H9 (cell line): Measurements from ENCODE around the gene NRXN3. TPM values are rescaled to one million over a fixed set of nuclear protein-coding genes. Genes with fewer than 3 reads are reported as not detected.

ENCODE experiments used
- DNase-seq: peaks from one replicate; pipeline ENCODE4 v3.0.0-alpha.2; 2017
- H2AFZ ChIP-seq: one replicate; pipeline ENCODE4 v1.6.1; 2013; ENCODE audit warnings: mild to moderate bottlenecking, low read length, control low read depth, moderate library complexity
- H2AK5ac ChIP-seq: 2 replicates; pipeline ENCODE4 v1.6.1; 2013; ENCODE audit warnings: low read length, control low read depth, mixed read lengths; ENCODE audit not compliant: insufficient read length
- H2BK120ac ChIP-seq: one replicate; pipeline ENCODE4 v1.6.1; 2013; ENCODE audit warnings: low read depth, mild to moderate bottlenecking, low read length, control low read depth, inconsistent platforms; ENCODE audit not compliant: poor library complexity, severe bottlenecking
- H2BK12ac ChIP-seq: 2 replicates; pipeline ENCODE4 v1.6.1; 2013; ENCODE audit warnings: low read length, control low read depth, mixed read lengths, low read depth; ENCODE audit not compliant: insufficient read length
- H2BK15ac ChIP-seq: 2 replicates; pipeline ENCODE4 v1.6.1; 2013; ENCODE audit warnings: low read depth, low read length, control low read depth
- H2BK20ac ChIP-seq: one replicate; pipeline ENCODE4 v1.6.1; 2013; ENCODE audit warnings: low read depth, mild to moderate bottlenecking, low read length, control low read depth, inconsistent platforms; ENCODE audit not compliant: poor library complexity, severe bottlenecking
- H2BK5ac ChIP-seq: 2 replicates; pipeline ENCODE4 v1.6.1; 2013; ENCODE audit warnings: low read length, control low read depth, mixed read lengths; ENCODE audit not compliant: insufficient read length
- H3K14ac ChIP-seq: 2 replicates; pipeline ENCODE4 v1.6.1; 2013; ENCODE audit warnings: low read length, control low read depth; ENCODE audit not compliant: insufficient read depth
- H3K18ac ChIP-seq: 2 replicates; pipeline ENCODE4 v1.6.1; 2013; ENCODE audit warnings: low read depth, mild to moderate bottlenecking, mixed read lengths, low read length, control low read depth; ENCODE audit not compliant: insufficient read length
- H3K23ac ChIP-seq: 2 replicates; pipeline ENCODE4 v1.6.1; 2013; ENCODE audit warnings: low read length, control low read depth, mixed read lengths, low read depth; ENCODE audit not compliant: insufficient read length
- H3K23me2 ChIP-seq: 2 replicates; pipeline ENCODE4 v1.6.1; 2013; ENCODE audit warnings: low read depth, mild to moderate bottlenecking, mixed read lengths, low read length, control low read depth; ENCODE audit not compliant: insufficient read length, poor library complexity, severe bottlenecking
- H3K27ac ChIP-seq: 2 replicates; pipeline ENCODE4 v1.5.1; 2013; ENCODE audit warnings: low read length, control low read depth, mixed read lengths, low read depth; ENCODE audit not compliant: insufficient read length
- H3K27me3 ChIP-seq: 2 replicates; pipeline ENCODE4 v1.6.1; 2013; ENCODE audit warnings: low read length, control low read depth, inconsistent platforms; ENCODE audit not compliant: insufficient read depth
- H3K4ac ChIP-seq: 2 replicates; pipeline ENCODE4 v1.6.1; 2013; ENCODE audit warnings: low read depth, mild to moderate bottlenecking, control low read depth, inconsistent platforms, low read length, moderate library complexity
- H3K4me1 ChIP-seq: 2 replicates; pipeline ENCODE4 v1.6.1; 2013; ENCODE audit warnings: low read length, control low read depth, inconsistent platforms; ENCODE audit not compliant: insufficient read depth
- H3K4me2 ChIP-seq: 2 replicates; pipeline ENCODE4 v1.6.1; 2013; ENCODE audit warnings: low read length, control low read depth, mixed read lengths; ENCODE audit not compliant: insufficient read length, insufficient read depth
- H3K56ac ChIP-seq: 2 replicates; pipeline ENCODE4 v1.6.1; 2013; ENCODE audit warnings: low read depth, mild to moderate bottlenecking, mixed read lengths, low read length, control low read depth; ENCODE audit not compliant: insufficient read length
- H3K79me1 ChIP-seq: 2 replicates; pipeline ENCODE4 v1.6.1; 2013; ENCODE audit warnings: low read depth, mild to moderate bottlenecking, moderate library complexity, low read length, control low read depth, inconsistent platforms; ENCODE audit not compliant: insufficient read depth, poor library complexity, severe bottlenecking
- H3K79me2 ChIP-seq: 2 replicates; pipeline ENCODE4 v1.6.1; 2013; ENCODE audit warnings: low read length, control low read depth, inconsistent platforms; ENCODE audit not compliant: insufficient read depth
- H3K9ac ChIP-seq: 2 replicates; pipeline ENCODE4 v1.6.1; 2013; ENCODE audit warnings: low read length, control low read depth, mixed read lengths; ENCODE audit not compliant: insufficient read length; ENCODE audit errors: extremely low read depth
- H3K9me3 ChIP-seq: one replicate; pipeline ENCODE4 v1.6.1; 2013; ENCODE audit warnings: low read depth, low read length, inconsistent platforms; ENCODE audit not compliant: control insufficient read depth
- H3T11ph ChIP-seq: one replicate; pipeline ENCODE4 v1.6.1; 2013; ENCODE audit warnings: mild to moderate bottlenecking, low read length, control low read depth, inconsistent platforms
- H4K20me1 ChIP-seq: one replicate; pipeline ENCODE4 v1.6.1; 2013; ENCODE audit not compliant: control insufficient read depth, insufficient read length, insufficient read depth
- H4K5ac ChIP-seq: 2 replicates; pipeline ENCODE4 v1.6.1; 2013; ENCODE audit warnings: low read depth, mild to moderate bottlenecking, mixed read lengths, low read length, control low read depth; ENCODE audit not compliant: insufficient read length
- H4K8ac ChIP-seq: replicated peaks from 2 replicates; pipeline ENCODE4 v1.6.1; 2013; ENCODE audit warnings: low read length, control low read depth, mixed read lengths, low read depth; ENCODE audit not compliant: insufficient read length
- H4K91ac ChIP-seq: 2 replicates; pipeline ENCODE4 v1.6.1; 2013; ENCODE audit warnings: low read depth, mild to moderate bottlenecking, moderate library complexity, mixed read lengths, low read length, control low read depth; ENCODE audit not compliant: insufficient read length
- H3K27ac Mint-ChIP-seq, 3 experiments: 2 replicates in 2 of 3; 3 replicates in 1 of 3; pipeline ENCODE4 v1.8.0; 2020 to 2021; ENCODE audit warnings: mixed read lengths in 3 of 3, mild to moderate bottlenecking in 1 of 3, moderate library complexity in 1 of 3
- H3K27me3 Mint-ChIP-seq: 2 replicates; pipeline ENCODE4 v1.8.0; 2021; ENCODE audit warnings: low read depth, mild to moderate bottlenecking, moderate library complexity, mixed read lengths
- H3K36me3 Mint-ChIP-seq, 3 experiments: 2 replicates in 2 of 3; 3 replicates in 1 of 3; pipeline ENCODE4 v1.8.0; 2020 to 2021; ENCODE audit warnings: low read depth in 3 of 3, mixed read lengths in 3 of 3; ENCODE audit not compliant: insufficient read depth in 1 of 3
- H3K4me1 Mint-ChIP-seq, 2 experiments: 2 replicates each; pipeline ENCODE4 v1.8.0; 2020; ENCODE audit warnings: mixed read lengths in 2 of 2
- H3K4me3 Mint-ChIP-seq, 2 experiments: 2 replicates in 1 of 2; 3 replicates in 1 of 2; pipeline ENCODE4 v1.8.0; 2020 to 2021; ENCODE audit warnings: mild to moderate bottlenecking in 2 of 2, mixed read lengths in 2 of 2, moderate library complexity in 1 of 2
- H3K9me3 Mint-ChIP-seq, 2 experiments: 2 replicates in 1 of 2; 3 replicates in 1 of 2; pipeline ENCODE4 v1.8.0; 2020; ENCODE audit warnings: mild to moderate bottlenecking in 2 of 2, mixed read lengths in 2 of 2, moderate library complexity in 1 of 2
- WGBS: extraction: QIAGEN DNeasy Blood & Tissue Kit; methylation state at CpG from one replicate; pipeline ENCODE4 v1.1.7; 2013; ENCODE audit warnings: missing lambda C conversion rate, low lambda C conversion rate, mixed read lengths; ENCODE audit not compliant: insufficient read length; ENCODE audit errors: extremely low coverage; 5-methylcytosine and 5-hydroxymethylcytosine counted together
- total RNA-seq: library from RNA; stranded (reverse); gene quantifications from 2 replicates; pipeline ENCODE4 v1.2.1, GENCODE V29; 2021
- TF ChIP-seq, protein P1 (sequence below): fragments of 200-600 bp; sonication (generic); conservative IDR thresholded peaks from 3 replicates; pipeline ENCODE4 v1.8.0; 2021; ENCODE audit warnings: antibody characterized with exemption, mild to moderate bottlenecking

The NRXN3 gene
- total RNA-seq, 1 experiment from 2014 or later: 1.8 TPM

DNA sequence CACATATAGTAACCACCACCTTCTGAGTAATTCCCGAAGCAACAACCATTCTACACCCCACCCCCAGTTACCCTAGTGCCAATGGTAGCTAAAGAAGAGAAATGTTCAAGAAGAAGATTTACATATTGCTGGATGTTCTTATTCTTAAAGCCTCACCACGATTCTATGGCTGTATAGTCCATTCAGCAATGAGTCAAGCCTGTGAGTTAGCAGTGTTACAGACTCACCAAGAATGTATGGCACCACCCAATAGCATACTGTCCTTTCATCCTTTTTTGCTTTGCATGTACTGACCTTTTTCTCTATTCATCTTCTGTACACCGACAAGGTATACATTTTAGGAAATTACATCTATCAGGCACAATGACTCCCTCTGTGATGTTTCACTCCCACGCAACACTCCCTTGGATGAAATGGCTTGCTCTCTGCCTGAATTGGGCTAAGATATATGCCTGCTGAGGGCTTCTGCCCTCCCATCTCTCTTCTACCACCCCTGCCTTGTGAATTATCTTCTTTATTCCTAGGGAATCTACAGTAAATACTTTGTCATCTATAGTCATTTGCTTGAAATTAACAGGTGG, 1095.3 kb downstream of the NRXN3 start:
- Histone ChIP-seq H3K79me2 (no peaks in the 10 kb centered on the region), H3K4me1 (no peaks in the 10 kb centered on the region), H3T11ph (no peak overlapping the region), H3K23ac (no peak overlapping the region), H2BK20ac (no peak overlapping the region), H2BK120ac (no peak overlapping the region), H2AK5ac (no peak overlapping the region), H3K4ac (no peak overlapping the region), H3K14ac (no peak overlapping the region), H3K18ac (no peak overlapping the region), H3K27me3 (no peaks in the 10 kb centered on the region), H3K23me2 (no peaks in the 10 kb centered on the region), H3K4me2 (no peak overlapping the region), H4K5ac (no peak overlapping the region), H3K9ac (no peak overlapping the region), H2BK12ac (no peak overlapping the region), H4K91ac (no peak overlapping the region), H3K27ac (no peak overlapping the region), H2AFZ (no peak overlapping the region), H4K20me1 (no peaks in the 10 kb centered on the region), H3K56ac (no peak overlapping the region), H4K8ac (no peak overlapping the region), H3K79me1 (no peaks in the 10 kb centered on the region), H3K9me3 (no peaks in the 10 kb centered on the region), H2BK15ac (no peak overlapping the region), H2BK5ac (no peak overlapping the region)
- Mint-ChIP-seq H3K9me3 (no peaks in the 10 kb centered on the region), H3K27ac (no peak overlapping the region), H3K36me3 (no peaks in the 10 kb centered on the region), H3K4me1 (no peaks in the 10 kb centered on the region), H3K27me3 (peaks cover 1% of the 10 kb centered on the region), H3K4me3 (no peak overlapping the region)
- DNase-seq: no peak
- TF ChIP-seq, protein P1, sequence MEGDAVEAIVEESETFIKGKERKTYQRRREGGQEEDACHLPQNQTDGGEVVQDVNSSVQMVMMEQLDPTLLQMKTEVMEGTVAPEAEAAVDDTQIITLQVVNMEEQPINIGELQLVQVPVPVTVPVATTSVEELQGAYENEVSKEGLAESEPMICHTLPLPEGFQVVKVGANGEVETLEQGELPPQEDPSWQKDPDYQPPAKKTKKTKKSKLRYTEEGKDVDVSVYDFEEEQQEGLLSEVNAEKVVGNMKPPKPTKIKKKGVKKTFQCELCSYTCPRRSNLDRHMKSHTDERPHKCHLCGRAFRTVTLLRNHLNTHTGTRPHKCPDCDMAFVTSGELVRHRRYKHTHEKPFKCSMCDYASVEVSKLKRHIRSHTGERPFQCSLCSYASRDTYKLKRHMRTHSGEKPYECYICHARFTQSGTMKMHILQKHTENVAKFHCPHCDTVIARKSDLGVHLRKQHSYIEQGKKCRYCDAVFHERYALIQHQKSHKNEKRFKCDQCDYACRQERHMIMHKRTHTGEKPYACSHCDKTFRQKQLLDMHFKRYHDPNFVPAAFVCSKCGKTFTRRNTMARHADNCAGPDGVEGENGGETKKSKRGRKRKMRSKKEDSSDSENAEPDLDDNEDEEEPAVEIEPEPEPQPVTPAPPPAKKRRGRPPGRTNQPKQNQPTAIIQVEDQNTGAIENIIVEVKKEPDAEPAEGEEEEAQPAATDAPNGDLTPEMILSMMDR: no peak
- no CpG with 5 or more reads among the region's 4 CpGs for WGBS
